GDM1 (cell line): ENCODE data around the gene LRRN4CL.
"Not testable (repeated sequence)": the region's sequence is repeated elsewhere in the genome, so short reads cannot be mapped to it uniquely, and the experiment has no call there.

ENCODE experiments used
- DNase-seq: peaks from one replicate; lab custom pipeline; 2025; lab: John Stamatoyannopoulos, UW

LRRN4CL gene

DNA sequence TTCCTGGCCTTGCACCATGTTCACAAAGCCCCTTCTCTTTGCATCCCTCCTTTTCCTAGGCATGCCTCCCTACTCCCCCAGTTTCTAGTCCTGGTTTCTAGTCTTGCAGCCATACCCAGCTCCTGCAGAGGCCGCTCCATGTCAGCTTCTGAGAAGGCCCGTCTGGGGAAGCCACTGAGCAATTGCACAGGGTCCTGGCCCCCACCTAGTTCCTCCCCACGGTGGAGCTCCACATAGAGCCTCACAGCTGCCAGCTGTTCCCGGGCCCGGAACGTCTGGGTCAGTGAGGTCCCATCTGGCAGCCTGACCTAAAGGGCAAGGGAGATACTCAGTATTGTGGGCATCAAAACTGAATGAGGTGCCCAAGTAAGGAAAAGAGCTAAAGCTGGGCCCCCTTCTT, 12.6 kb downstream of the LRRN4CL start:
- DNase-seq: no peak

- not testable (repeated sequence) for DNase-seq
Observed at GRCh38 chr11:62675415-62675814, 13.9 kb downstream of the LRRN4CL start.

DNA sequence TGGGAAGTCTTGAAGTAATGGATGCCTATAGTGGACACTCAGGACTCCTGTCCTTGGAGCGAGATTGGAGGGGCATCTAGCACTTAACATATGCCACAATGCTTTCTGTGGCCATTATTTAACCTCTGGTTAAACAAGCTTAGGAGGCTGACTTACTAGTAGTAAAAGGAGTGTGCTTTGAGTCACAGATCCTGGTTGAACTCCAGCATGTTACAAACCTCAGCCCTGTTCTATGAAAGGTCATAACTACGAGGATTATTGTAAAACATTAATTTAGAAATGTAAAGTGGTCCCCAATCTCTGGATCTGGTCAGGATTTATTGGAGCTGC, 16.2 kb downstream of the LRRN4CL start:
- no peak for DNase-seq

- peak; percentile 86 for DNase-seq
Observed at GRCh38 chr11:62671608-62672389, 17.5 kb downstream of the LRRN4CL start, which contains the start of the genes LBHD1 and UQCC3. Gene LBHD1 (minus strand): TSS chr11:62672267. CDS start chr11:62670031, 2,236 bp downstream. Gene UQCC3 (plus strand): TSS chr11:62671673. CDS start chr11:62671746, 73 bp downstream.

- no peak for DNase-seq
Observed at GRCh38 chr11:62671236-62671607, 18.1 kb downstream of the LRRN4CL start.

- DNase-seq: no peak
Observed at GRCh38 chr11:62669420-62670161, 19.7 kb downstream of the LRRN4CL start.

DNA sequence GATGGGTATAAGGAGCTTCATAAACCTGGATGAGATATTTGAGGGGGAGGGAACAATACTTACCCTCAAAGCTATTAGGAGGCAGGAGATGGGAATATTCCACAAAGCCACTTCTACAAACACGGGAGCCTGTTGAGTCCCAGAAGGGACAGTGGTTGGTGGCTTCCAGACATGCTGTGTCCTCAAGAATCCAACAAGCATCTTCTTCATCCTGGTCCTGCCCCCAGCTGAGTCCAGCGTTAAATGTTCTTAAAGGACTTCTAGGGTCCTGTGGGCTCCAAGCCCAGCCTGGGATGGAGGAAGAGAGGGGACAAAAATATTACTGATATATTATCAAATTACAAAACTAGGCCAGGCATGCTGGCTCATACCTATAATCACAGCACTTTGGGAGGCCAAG, 21.9 kb downstream of the LRRN4CL start:
- no peak for DNase-seq

DNA sequence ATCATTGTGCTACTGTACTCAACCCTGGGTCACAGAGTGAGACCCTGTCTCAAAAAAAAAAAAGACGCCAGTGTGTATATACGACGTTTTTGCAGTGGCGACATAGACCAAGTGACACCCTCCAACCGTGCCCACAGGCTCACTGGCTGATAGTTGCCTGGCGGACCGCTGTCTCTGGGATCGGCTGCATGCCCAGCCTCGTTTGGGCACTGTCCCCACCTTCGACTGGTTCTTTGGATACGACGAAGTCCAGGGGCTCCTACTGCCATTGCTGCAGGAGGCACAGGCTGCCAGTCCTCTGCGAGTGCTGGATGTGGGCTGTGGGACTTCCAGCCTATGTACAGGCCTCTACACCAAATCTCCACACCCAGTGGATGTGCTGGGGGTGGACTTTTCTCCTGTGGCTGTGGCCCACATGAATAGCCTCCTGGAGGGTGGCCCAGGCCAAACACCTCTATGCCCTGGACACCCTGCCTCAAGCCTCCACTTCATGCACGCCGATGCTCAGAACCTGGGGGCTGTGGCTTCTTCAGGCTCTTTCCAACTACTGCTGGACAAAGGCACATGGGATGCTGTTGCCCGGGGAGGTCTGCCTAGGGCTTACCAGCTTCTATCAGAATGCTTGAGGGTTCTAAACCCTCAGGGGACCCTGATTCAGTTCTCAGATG, 22.9 kb downstream of the LRRN4CL start:
- no peak for DNase-seq

DNA sequence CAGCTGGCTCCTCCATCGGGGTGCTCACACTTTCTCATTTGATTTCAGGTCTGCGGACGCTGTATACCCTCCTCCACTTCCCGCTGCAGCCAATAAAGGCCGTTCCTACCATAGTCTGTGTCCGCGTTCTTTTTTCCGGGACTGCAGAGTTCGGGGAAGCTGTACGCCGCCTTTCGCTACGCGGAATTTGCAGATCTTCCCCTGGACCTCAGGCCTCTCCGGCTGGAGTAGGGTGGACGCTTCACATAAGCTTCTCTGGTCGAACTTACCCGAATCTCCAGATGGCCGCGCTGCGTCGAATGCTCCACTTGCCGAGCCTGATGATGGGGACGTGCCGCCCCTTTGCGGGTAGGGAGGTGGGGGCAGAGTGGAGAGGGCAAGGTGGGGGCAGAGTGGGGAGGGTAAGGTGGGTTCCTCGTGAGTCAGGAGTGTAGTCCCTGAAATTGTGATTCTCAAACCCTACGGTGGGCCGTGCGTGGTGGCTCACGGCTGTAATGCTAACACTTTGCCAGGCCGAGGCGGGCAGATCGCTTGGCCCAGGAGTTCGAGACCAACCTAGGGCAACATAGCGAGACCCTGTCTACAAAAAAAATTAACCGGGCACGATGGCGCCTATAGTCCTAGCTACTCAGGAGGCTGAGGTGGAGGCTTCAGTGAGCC, 23.6 kb downstream of the LRRN4CL start:
- no peak for DNase-seq

DNA sequence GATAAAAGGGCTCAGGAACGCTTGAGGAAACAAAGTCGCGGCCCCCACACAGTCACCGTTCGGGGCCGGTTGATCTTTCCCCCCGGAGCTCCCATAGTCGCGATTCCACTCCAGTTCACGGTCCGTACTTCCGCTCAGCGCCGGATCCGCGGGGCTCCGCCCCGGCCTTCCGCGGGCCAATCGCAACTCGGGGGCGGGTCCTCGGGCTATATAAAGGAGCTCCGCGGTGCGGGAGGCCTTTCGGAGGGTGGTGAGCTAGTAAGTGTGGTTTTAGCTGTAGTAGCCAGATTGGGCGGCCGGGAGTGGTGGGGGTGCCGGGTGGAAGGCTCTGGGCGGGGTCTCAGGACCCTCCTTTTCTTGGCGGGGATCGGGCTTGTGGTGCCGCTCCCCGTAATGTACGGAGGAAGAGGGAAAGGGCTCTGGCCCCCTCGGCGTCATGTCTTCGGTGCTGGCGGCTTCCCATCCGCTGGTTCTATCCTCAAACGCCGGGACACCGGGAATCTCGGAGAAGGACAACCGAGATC, 24.2 kb downstream of the LRRN4CL start, which contains the start of the genes C11orf98 and CSKMT:
Gene C11orf98, minus strand, starts transcription at position 136 of the 524 bp plus-strand sequence. Its CDS starts 41 bp downstream, at position 95.
Gene CSKMT, plus strand, starts transcription at position 238 of the 524 bp plus-strand sequence. CDS start 568 bp downstream, outside the sequence.
- DNase-seq: peak; percentile 84

DNA sequence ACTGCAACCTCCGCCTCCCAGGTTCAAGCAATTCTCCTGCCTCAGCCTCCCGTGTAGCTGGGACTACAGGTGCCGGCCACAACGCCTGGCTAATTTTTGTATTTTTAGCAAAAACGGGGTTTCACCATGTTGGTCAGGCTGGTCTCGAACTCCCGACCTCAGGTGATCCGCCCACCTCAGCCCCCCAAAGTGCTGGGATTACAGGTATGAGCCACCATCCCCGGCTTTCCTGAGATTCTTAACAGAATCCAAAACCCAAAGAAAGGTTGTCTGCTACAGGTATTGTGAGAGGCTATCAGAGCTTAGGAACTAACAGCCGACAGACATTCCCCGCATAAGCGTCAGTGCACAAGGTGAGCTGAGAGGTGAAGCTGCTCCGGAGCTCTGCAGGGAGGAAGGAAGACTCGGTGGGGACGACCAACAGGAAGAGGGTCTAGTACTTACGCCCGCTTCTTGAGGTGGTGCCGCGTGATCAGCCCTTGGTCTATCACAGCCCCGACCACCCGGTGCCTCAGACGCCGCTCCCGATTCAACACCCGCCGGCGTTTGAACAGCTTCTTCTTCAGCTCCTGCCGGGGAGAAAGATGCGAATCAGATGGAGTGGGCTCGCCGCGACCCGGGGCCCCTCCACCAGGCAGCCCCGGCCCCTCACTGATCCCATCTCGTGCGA, 24.8 kb downstream of the LRRN4CL start:
- no peak for DNase-seq

DNA sequence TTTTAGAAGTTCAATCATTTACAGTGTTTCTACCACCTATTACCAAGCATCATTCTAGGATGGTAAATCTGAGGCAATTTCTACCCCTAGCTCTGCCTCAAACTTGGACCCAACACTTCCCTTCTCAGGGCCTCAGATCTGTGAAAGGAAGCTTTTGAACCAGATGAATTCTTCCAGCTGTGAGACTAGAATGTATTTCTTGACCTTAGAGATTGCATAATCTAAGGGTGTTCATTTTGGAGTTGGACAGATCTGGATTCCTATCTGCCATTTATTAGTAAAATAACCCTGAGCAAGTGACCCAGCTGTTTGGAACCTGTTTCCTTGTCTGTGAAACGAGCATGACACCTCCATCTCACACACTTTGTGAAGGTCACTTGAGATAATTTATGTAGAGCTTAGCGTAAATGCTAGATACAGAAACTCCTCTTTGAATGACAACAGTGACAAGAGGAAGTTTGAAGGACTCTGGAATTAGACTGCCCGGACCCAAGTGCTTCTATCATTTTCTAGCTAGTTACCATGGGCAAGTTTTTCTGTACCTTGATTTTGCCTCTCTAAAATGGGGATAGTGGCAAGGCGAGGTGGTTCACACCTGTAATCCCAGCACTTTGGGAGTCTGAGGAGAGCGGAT, 32.4 kb downstream of the LRRN4CL start:
- no peak for DNase-seq

- no peak for DNase-seq
Observed at GRCh38 chr11:62654297-62654696, 35.0 kb downstream of the LRRN4CL start.

DNA sequence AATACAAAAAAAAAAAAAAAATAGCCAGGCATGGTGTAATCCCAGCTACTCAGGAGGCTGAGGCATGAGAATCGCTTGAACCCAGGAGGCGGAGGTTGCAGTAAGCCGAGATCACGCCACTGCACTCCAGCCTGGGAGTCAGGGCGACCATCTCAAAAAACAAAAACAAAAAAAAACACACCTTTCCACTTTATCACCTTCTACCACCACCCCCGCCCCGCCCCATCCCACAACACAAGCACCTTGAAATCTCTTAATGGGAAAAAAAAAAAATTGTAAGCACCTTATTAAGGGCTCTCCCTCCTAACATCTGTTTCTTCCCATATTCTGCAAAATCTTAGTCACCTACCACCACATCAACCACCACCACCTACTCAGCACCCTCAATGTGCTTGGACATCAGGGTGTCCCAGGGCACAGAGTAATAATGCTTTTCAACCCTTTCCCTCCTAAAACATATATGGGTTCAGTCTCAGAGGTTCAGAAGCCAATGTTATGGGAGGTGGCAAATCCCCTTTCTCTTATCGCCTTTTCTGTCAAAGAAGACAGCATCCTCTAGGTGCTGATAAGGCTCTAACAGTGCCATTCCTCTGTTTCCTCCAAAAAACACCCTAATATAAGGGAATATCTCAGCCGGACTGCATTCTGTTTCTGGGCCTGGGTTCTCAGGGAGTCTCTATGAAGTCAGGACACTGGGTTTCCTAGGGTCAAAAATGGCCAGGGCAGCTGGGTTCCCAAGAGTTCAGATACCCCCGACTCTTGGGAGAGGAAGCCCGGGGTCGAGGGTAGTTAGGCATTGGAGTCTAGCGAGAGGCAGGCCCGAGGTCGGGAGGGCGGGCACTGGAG, 36.9 kb downstream of the LRRN4CL start:
- no peak for DNase-seq

GRCh38 chr11:62650283-62650682, 39.0 kb downstream of the LRRN4CL start:
- not testable (repeated sequence) for DNase-seq

GRCh38 chr11:62649486-62649885, 39.8 kb downstream of the LRRN4CL start:
- no peak for DNase-seq

- no peak for DNase-seq
Observed at GRCh38 chr11:62648967-62649364, 40.4 kb downstream of the LRRN4CL start.

GRCh38 chr11:62648185-62648966, 41.0 kb downstream of the LRRN4CL start:
- no peak for DNase-seq

DNA sequence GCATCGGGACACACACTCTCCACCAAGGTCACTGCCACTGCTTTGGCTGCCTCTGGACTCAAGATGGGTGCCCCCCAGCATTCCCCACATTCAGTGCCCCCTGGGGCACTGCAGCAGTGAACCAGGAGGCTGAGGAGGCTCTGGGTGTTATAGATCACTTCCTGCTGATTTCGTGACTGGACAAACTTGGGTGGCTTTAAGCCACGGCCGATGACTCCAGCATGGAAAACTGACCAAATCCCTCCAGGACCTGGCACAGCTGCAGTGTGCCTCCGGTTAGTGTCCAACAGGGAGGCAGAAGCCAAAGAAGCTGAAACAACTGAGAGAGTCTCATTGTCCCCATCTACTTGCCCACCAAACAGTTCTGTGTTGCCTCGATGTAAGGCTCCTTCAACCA, 41.7 kb downstream of the LRRN4CL start:
- DNase-seq: no peak
